Liver (tissue), 3 donors: ENCODE measurements around the gene GAP43.

ENCODE experiments used
- NR2F2 ChIP-seq: IDR thresholded peaks from 2 replicates; pipeline ENCODE4 v1.6.1; 2016; ENCODE audit warnings: antibody characterized with exemption
- TF ChIP-seq, protein P1 (sequence below): fragments of 150-350 bp; IDR thresholded peaks from 2 replicates; pipeline ENCODE4 v1.5.1; 2017; ENCODE audit warnings: improper control_type of control experiment, low read depth, low read length; ENCODE audit not compliant: missing input control
- TF ChIP-seq, protein P2 (sequence below): IDR thresholded peaks from 2 replicates; pipeline ENCODE4 v1.6.1; 2016; ENCODE audit warnings: antibody characterized with exemption, mild to moderate bottlenecking
- donor health status: healthy.
- donor health status: healthy.

DNA sequence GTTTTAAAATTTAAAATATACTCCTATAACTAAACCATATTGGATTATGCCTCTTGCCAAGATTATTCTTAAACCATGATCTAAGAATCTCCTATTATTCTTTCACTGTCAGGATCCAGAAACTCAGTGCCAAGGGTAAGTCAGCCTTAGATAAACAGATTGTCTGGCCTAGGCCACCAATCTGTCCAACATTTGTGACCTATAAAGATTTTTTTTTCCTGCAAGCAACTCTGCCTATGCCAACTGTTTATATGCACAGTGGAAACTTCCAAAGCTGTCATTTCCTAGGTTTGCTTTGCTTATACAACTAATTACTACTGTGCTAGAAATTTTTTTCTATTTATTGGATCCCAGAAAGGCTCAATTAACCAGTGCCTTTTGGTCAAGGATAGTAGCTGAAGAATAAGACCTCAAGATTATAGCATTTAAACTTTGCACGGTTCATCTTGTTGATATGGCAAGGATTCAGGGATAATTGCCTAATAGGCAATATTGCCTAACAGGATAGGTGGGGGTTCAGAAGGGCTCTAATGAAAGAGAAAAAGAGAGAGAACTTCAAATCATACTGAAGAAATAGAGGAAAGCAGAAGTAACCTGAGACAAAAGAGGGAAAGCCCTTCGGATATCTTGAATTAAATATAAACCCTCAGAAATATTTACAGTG lies 22.8 kb downstream of the GAP43 start:
- TF ChIP-seq, protein P1, sequence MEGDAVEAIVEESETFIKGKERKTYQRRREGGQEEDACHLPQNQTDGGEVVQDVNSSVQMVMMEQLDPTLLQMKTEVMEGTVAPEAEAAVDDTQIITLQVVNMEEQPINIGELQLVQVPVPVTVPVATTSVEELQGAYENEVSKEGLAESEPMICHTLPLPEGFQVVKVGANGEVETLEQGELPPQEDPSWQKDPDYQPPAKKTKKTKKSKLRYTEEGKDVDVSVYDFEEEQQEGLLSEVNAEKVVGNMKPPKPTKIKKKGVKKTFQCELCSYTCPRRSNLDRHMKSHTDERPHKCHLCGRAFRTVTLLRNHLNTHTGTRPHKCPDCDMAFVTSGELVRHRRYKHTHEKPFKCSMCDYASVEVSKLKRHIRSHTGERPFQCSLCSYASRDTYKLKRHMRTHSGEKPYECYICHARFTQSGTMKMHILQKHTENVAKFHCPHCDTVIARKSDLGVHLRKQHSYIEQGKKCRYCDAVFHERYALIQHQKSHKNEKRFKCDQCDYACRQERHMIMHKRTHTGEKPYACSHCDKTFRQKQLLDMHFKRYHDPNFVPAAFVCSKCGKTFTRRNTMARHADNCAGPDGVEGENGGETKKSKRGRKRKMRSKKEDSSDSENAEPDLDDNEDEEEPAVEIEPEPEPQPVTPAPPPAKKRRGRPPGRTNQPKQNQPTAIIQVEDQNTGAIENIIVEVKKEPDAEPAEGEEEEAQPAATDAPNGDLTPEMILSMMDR = no peak
- TF ChIP-seq, protein P2, sequence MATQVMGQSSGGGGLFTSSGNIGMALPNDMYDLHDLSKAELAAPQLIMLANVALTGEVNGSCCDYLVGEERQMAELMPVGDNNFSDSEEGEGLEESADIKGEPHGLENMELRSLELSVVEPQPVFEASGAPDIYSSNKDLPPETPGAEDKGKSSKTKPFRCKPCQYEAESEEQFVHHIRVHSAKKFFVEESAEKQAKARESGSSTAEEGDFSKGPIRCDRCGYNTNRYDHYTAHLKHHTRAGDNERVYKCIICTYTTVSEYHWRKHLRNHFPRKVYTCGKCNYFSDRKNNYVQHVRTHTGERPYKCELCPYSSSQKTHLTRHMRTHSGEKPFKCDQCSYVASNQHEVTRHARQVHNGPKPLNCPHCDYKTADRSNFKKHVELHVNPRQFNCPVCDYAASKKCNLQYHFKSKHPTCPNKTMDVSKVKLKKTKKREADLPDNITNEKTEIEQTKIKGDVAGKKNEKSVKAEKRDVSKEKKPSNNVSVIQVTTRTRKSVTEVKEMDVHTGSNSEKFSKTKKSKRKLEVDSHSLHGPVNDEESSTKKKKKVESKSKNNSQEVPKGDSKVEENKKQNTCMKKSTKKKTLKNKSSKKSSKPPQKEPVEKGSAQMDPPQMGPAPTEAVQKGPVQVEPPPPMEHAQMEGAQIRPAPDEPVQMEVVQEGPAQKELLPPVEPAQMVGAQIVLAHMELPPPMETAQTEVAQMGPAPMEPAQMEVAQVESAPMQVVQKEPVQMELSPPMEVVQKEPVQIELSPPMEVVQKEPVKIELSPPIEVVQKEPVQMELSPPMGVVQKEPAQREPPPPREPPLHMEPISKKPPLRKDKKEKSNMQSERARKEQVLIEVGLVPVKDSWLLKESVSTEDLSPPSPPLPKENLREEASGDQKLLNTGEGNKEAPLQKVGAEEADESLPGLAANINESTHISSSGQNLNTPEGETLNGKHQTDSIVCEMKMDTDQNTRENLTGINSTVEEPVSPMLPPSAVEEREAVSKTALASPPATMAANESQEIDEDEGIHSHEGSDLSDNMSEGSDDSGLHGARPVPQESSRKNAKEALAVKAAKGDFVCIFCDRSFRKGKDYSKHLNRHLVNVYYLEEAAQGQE = peak; percentile 11
- TF ChIP-seq NR2F2 = peak; percentile 24
